ENCODE results near the gene CSF3. TPM values are rescaled to one million over a fixed set of nuclear protein-coding genes. Genes with fewer than 3 reads are reported as not detected.

Gene CSF3
- total RNA-seq, 3 donors from 2014 or later: not detected

DNA sequence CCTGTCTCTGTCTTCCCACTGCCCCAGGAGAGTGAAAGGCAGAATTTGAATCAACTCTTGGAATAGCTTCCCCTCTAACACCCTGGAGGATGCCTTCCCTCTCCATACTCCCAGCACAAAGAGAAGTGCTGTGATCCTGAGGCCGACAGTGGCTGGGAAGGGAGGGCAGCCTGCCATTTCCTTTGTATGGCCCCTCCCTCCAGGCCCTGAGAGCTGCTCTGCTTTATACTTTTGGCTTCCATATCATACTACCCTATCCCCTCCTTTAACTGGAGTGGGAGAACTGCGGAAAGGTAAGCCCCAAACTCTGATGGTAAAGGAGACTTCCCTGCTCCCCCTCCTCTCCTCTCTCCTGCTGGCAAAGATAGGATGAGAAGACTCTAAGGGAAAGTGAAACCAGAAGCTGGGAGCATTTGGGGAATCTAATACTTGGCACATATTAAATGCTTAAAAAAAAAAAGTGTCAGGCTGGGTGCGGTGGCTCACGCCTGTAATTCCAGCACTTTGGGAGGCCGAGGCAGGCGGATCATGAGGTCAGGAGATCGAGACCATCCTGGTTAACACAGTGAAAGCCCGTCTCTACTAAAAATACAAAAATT is 43.0 kb downstream of the CSF3 start:
- TF ChIP-seq, protein P1, sequence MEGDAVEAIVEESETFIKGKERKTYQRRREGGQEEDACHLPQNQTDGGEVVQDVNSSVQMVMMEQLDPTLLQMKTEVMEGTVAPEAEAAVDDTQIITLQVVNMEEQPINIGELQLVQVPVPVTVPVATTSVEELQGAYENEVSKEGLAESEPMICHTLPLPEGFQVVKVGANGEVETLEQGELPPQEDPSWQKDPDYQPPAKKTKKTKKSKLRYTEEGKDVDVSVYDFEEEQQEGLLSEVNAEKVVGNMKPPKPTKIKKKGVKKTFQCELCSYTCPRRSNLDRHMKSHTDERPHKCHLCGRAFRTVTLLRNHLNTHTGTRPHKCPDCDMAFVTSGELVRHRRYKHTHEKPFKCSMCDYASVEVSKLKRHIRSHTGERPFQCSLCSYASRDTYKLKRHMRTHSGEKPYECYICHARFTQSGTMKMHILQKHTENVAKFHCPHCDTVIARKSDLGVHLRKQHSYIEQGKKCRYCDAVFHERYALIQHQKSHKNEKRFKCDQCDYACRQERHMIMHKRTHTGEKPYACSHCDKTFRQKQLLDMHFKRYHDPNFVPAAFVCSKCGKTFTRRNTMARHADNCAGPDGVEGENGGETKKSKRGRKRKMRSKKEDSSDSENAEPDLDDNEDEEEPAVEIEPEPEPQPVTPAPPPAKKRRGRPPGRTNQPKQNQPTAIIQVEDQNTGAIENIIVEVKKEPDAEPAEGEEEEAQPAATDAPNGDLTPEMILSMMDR (IDR thresholded peaks at IDR 0.05): no peak
- ATAC-seq: no peak
- Histone ChIP-seq H3K4me1 (ENCODE audit: low read depth) (peaks cover 12% of the 10 kb centered on the region), H3K4me3 (no peak overlapping the region), H3K9me3 (no peaks in the 10 kb centered on the region), H3K36me3 (ENCODE audit: low read depth) (no peaks in the 10 kb centered on the region)
- peak in 1 of 3 donors; percentile 40 for DNase-seq
- intact Hi-C loops (cut with DNase I, micrococcal nuclease): no loop called here

DNA sequence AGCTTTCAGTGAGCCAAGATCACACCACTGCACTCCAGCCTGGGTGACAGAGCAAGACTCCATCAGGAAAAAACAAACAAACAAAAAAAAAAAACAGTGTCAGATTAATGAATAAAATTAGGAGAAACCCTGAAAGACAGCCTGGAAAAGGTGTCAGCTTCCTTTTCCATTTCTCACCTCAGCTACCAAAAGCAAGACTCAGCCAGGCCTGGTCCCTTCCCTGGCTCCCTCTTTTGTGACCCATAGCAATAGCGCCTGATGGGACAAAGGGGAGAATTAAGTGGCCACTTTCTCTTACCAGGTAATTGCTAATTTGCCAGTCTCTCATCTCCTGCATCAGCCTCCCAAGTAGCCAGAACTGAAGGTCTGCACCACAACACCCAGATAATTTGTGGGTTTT is 43.6 kb downstream of the CSF3 start:
- TF ChIP-seq, protein P1 (IDR thresholded peaks at IDR 0.05): no peak
- DNase-seq: peak in 1 of 3 donors; percentile 12
- no peak overlapping the region for H3K4me3 ChIP-seq
- H3K4me1 ChIP-seq (ENCODE audit: low read depth): peaks cover 9% of the 10 kb centered on the region
- intact Hi-C loops (cut with DNase I, micrococcal nuclease): no loop called here
- ATAC-seq: no peak
- H3K9me3 ChIP-seq: no peaks in the 10 kb centered on the region
- H3K36me3 ChIP-seq (ENCODE audit: low read depth): no peaks in the 10 kb centered on the region

DNA sequence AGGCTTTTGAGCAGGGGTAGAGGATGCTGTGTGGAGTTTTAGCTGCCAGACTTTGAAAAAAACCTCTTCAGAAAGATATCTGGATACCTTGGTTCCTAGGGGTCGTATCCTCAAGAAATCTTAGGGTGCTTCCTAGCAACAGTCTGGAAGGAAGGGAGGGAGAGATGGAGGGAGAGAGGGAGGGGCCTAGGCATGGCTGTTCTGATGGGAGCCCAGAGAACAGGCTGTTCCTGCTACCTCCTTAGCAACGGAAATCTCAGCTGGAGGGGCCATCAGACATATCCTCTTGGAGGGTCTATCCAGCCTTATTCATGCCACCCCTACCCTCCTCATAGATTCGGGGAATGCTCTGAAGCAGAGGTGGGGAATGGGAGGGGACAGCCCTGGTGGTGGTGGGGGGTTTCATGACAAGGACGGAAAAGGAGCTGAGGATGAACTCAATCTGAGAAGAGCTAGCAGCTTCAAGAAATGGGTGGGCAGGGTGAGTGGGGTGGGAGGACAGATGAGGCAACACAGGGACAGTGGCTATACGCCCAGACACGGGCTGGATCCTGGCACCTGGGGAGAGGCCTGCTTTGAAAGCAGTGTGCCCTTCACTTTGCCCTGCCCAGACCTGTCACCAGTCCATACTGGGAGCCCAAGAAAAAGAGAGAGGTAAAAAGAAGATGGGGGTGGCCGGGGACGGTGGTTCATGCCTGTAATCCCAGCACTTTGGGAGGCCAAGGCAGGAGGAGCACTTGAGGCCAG is 44.7 kb downstream of the CSF3 start:
- H3K9me3 ChIP-seq: no peaks in the 10 kb centered on the region
- H3K4me3 ChIP-seq: no peak overlapping the region
- TF ChIP-seq, protein P1 (IDR thresholded peaks at IDR 0.05): no peak
- intact Hi-C loops (cut with DNase I, micrococcal nuclease): no loop called here
- no peak for ATAC-seq
- H3K4me1 ChIP-seq (ENCODE audit: low read depth): peaks cover 17% of the 10 kb centered on the region
- no peak for DNase-seq
- no peaks in the 10 kb centered on the region for H3K36me3 ChIP-seq (ENCODE audit: low read depth)

DNA sequence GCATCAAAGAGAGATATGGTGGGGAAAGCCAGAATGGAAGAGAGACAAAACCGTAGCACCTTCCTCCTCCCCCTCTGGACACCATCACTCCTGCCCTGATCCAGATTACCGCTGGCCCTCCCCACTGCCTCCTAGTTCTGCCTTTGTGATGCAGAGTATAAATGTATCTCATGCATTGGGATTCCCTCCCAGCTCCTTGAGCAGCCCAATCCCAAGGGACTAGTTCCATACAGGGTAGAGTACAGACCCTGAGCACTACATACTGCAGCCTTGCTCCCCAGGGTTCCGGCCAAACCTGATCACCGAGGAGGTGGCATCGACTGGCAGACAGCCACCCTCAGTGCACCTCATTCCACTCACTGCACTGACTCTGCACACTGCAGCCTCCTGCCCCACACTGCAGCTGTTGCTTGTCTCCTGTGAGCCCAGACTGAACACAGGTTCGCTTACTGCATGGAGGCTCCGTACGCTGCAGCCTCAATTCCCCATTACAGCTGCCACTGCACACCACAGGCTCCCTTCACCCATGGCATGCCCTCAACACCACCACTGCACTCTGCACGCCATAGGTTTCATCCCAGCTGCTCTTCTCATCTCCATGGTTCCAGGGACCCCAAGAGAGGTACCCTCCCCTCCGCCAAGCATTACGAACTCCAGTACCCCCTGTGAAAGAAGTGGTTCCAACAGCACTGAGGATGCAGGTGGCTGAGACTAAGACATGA is 45.8 kb downstream of the CSF3 start:
- intact Hi-C loops (cut with DNase I, micrococcal nuclease): no loop called here
- DNase-seq (no peak), ATAC-seq (no peak)
- Histone ChIP-seq H3K9me3 (no peaks in the 10 kb centered on the region), H3K36me3 (ENCODE audit: low read depth) (no peaks in the 10 kb centered on the region), H3K4me3 (no peak overlapping the region), H3K4me1 (ENCODE audit: low read depth) (peaks cover 26% of the 10 kb centered on the region)
- TF ChIP-seq, protein P1 (IDR thresholded peaks at IDR 0.05): no peak

DNA sequence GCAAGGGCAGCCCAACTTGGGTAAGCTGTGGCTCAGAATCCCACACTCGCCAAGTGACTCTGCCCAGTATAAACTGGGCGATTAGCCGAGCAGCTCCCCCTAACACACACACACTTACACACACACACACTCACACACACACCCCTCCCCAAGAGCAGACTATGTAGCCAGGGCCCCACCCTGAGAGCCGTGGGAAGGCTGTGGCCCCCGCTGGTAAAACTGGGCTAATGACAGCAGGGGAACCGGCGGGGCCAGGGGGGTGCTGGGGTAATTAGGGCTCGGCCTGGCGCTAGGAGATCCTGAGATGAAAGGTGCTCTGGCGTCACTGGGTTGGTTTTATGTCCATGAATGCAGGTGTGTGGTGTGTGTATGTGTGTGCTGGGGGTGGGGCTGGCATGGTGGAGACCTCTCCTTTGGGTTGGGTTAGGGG is 46.4 kb downstream of the CSF3 start:
- no peaks in the 10 kb centered on the region for H3K36me3 ChIP-seq (ENCODE audit: low read depth)
- TF ChIP-seq, protein P1 (IDR thresholded peaks at IDR 0.05): no peak
- peaks cover 29% of the 10 kb centered on the region for H3K4me1 ChIP-seq (ENCODE audit: low read depth)
- DNase-seq (peak in 2 of 3 donors; percentile 39 to 45), ATAC-seq (no peak)
- intact Hi-C loops (cut with DNase I, micrococcal nuclease): no loop called here
- H3K9me3 ChIP-seq: no peaks in the 10 kb centered on the region
- H3K4me3 ChIP-seq: no peak overlapping the region
